Body of pancreas (tissue), 4 donors: ENCODE data around the gene LMOD1.

Experiments
- POLR2A ChIP-seq, 3 donors: fragments of 450-650 bp; IDR thresholded peaks; one replicate each; pipeline ENCODE4 v1.6.1; 2016; ENCODE audit warnings: antibody characterized with exemption in 3 of 3, mild to moderate bottlenecking in 2 of 3
- TF ChIP-seq, protein P1 (sequence below), 7 experiments: fragments of 450-650 bp in 4 of 7; fragments of 200-600 bp in 3 of 7; sonication (generic) in 3 of 7; IDR thresholded peaks; one replicate each; pipeline ENCODE4 v1.5.1; 2016 to 2019; ENCODE audit warnings: antibody characterized with exemption in 7 of 7

GRCh38 chr1:201990427-201990826, 44.1 kb upstream of the LMOD1 start:
- no peak for TF ChIP-seq POLR2A (IDR thresholded peaks at IDR 0.05)
- TF ChIP-seq, protein P1, sequence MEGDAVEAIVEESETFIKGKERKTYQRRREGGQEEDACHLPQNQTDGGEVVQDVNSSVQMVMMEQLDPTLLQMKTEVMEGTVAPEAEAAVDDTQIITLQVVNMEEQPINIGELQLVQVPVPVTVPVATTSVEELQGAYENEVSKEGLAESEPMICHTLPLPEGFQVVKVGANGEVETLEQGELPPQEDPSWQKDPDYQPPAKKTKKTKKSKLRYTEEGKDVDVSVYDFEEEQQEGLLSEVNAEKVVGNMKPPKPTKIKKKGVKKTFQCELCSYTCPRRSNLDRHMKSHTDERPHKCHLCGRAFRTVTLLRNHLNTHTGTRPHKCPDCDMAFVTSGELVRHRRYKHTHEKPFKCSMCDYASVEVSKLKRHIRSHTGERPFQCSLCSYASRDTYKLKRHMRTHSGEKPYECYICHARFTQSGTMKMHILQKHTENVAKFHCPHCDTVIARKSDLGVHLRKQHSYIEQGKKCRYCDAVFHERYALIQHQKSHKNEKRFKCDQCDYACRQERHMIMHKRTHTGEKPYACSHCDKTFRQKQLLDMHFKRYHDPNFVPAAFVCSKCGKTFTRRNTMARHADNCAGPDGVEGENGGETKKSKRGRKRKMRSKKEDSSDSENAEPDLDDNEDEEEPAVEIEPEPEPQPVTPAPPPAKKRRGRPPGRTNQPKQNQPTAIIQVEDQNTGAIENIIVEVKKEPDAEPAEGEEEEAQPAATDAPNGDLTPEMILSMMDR (IDR thresholded peaks at IDR 0.05), result no peak
